A549 (cell line): Measurements from ENCODE around the gene ZNF275. TPM values are rescaled to one million over a fixed set of nuclear protein-coding genes. Genes with fewer than 3 reads are reported as not detected.

ENCODE experiments used
- ATAC-seq, 2 experiments: fragments of 200-7000 bp in 1 of 2; fragments of >200 bp in 1 of 2; cut with Nextera tagmentation in 1 of 2; cut with Tn5 transposase in 1 of 2; 3 replicates each; pipeline versions ENCODE4 v1.8.0 to v1.9.1; 2018 to 2020; ENCODE audit warnings: mild to moderate bottlenecking in 1 of 2, moderate library complexity in 1 of 2
- CTCF ChIA-PET: fragments of 300-600 bp; sonication (Branson Sonifier 250); formaldehyde crosslinking; extraction: SDS; loops from one replicate; lab custom pipeline; 2021; ENCODE audit warnings: antibody characterized with exemption, inconsistent platforms; lab: Yijun Ruan, JAX
- POLR2A ChIA-PET: fragments of 350-600 bp; formaldehyde crosslinking; extraction: SDS; loops from one replicate; lab custom pipeline; 2021; ENCODE audit warnings: antibody characterized with exemption, inconsistent platforms; lab: Yijun Ruan, JAX
- DNase-seq, 2 experiments: peaks; one replicate each; pipeline versions ENCODE4 v3.0.0 to v3.0.0-alpha.2; 2011 to 2016; ENCODE audit warnings: low read depth in 1 of 2, low spot score in 1 of 2
- FAIRE-seq: peaks from 2 replicates; lab custom pipeline; 2011; peaks lifted over from hg19 to GRCh38; lab: Jason Lieb, UNC
- H3K27ac ChIP-seq, 2 experiments: fragments of >200 bp; sonication (Bioruptor Twin); formaldehyde crosslinking; 3 replicates each; pipeline ENCODE4 v1.5.1; 2016 to 2017
- H3K4me1 ChIP-seq: fragments of >200 bp; sonication (Bioruptor Twin); formaldehyde crosslinking; 3 replicates; pipeline ENCODE4 v1.6.1; 2016
- H3K4me2 ChIP-seq: fragments of >200 bp; sonication (Bioruptor Twin); formaldehyde crosslinking; 3 replicates; pipeline ENCODE4 v1.6.1; 2016
- H3K4me3 ChIP-seq: fragments of >200 bp; sonication (Bioruptor Twin); formaldehyde crosslinking; 3 replicates; pipeline ENCODE4 v1.5.1; 2016
- H3K9me3 ChIP-seq: fragments of >200 bp; sonication (Bioruptor Twin); formaldehyde crosslinking; 3 replicates; pipeline ENCODE4 v1.6.1; 2016
- BHLHE40 ChIP-seq: IDR thresholded peaks from 2 replicates; pipeline ENCODE4 v1.6.1; 2012; ENCODE audit warnings: low read depth, low read length, inconsistent platforms
- CBX8 ChIP-seq: fragments of 200-600 bp; sonication (generic); IDR thresholded peaks from 2 replicates; pipeline ENCODE4 v1.6.1; 2016
- CTCF ChIP-seq: fragments of >200 bp; sonication (Bioruptor Twin); formaldehyde crosslinking; IDR thresholded peaks from 3 replicates; pipeline ENCODE4 v1.5.1; 2016
- ELK1 ChIP-seq: fragments of 150-350 bp; IDR thresholded peaks from 2 replicates; pipeline ENCODE4 v1.6.1; 2014; ENCODE audit warnings: low read depth, mild to moderate bottlenecking, low read length
- FOXS1 ChIP-seq: fragments of 250-450 bp; sonication (Bioruptor Pico); IDR thresholded peaks from 2 replicates; pipeline ENCODE4 v1.5.0; 2020; ENCODE audit warnings: mild to moderate bottlenecking, moderate library complexity
- GATA3 ChIP-seq: IDR thresholded peaks from 2 replicates; pipeline ENCODE4 v1.6.1; 2012; ENCODE audit warnings: borderline replicate concordance
- HES2 ChIP-seq: fragments of >200 bp; sonication (Bioruptor Twin); formaldehyde crosslinking; IDR thresholded peaks from 2 replicates; pipeline ENCODE4 v1.6.1; 2016
- HOXA7 ChIP-seq: fragments of 250-450 bp; sonication (Bioruptor Pico); IDR thresholded peaks from 2 replicates; pipeline ENCODE4 v1.5.0; 2020; ENCODE audit warnings: mild to moderate bottlenecking, moderate library complexity
- HOXB5 ChIP-seq: fragments of 250-450 bp; sonication (Bioruptor Pico); IDR thresholded peaks from 2 replicates; pipeline ENCODE4 v1.5.0; 2020; ENCODE audit warnings: mild to moderate bottlenecking, moderate library complexity
- JUNB ChIP-seq: fragments of >200 bp; sonication (Bioruptor Twin); formaldehyde crosslinking; IDR thresholded peaks from 2 replicates; pipeline ENCODE4 v1.6.1; 2016
- KDM5A ChIP-seq: fragments of 200-600 bp; sonication (generic); IDR thresholded peaks from 2 replicates; pipeline ENCODE4 v1.6.1; 2016; ENCODE audit warnings: antibody characterized with exemption, mild to moderate bottlenecking
- MAX ChIP-seq: IDR thresholded peaks from 2 replicates; pipeline ENCODE4 v1.6.1; 2012
- MAZ ChIP-seq: fragments of 150-350 bp; IDR thresholded peaks from 2 replicates; pipeline ENCODE4 v1.6.1; 2014; ENCODE audit warnings: antibody characterized with exemption, low read depth, low read length, borderline replicate concordance
- NPAS2 ChIP-seq: fragments of 250-450 bp; sonication (Bioruptor Pico); IDR thresholded peaks from 2 replicates; pipeline ENCODE4 v1.8.0; 2022; ENCODE audit warnings: mild to moderate bottlenecking, moderate library complexity, borderline replicate concordance
- NR3C1 ChIP-seq: fragments of >200 bp; sonication (Bioruptor Twin); formaldehyde crosslinking; IDR thresholded peaks from 3 replicates; pipeline ENCODE4 v1.6.1; 2017
- PBX3 ChIP-seq: IDR thresholded peaks from 2 replicates; pipeline ENCODE4 v1.6.1; 2012
- RCOR1 ChIP-seq: fragments of 150-350 bp; IDR thresholded peaks from 2 replicates; pipeline ENCODE4 v1.6.1; 2014; ENCODE audit warnings: antibody characterized with exemption, low read length, low read depth
- RNF2 ChIP-seq: fragments of 200-600 bp; sonication (generic); IDR thresholded peaks from 2 replicates; pipeline ENCODE4 v1.6.1; 2016; ENCODE audit warnings: low read depth, mild to moderate bottlenecking, antibody characterized with exemption, moderate library complexity, borderline replicate concordance
- SREBF2 ChIP-seq: fragments of 450-650 bp; IDR thresholded peaks from 2 replicates; pipeline ENCODE4 v1.6.1; 2014; ENCODE audit warnings: mild to moderate bottlenecking, moderate library complexity
- TFCP2L1 ChIP-seq: fragments of 250-450 bp; sonication (Bioruptor Pico); IDR thresholded peaks from 2 replicates; pipeline ENCODE4 v1.5.0; 2021; ENCODE audit warnings: mild to moderate bottlenecking
- USF2 ChIP-seq: fragments of 450-650 bp; IDR thresholded peaks from 2 replicates; pipeline ENCODE4 v1.6.1; 2014; ENCODE audit warnings: antibody characterized with exemption
- ZC3H11A ChIP-seq: fragments of 450-650 bp; IDR thresholded peaks from 2 replicates; pipeline ENCODE4 v1.6.1; 2014; ENCODE audit warnings: antibody characterized with exemption, mild to moderate bottlenecking
- ZNF302 ChIP-seq: fragments of 250-450 bp; sonication (Bioruptor Pico); IDR thresholded peaks from 2 replicates; pipeline ENCODE4 v1.9.0; 2021; ENCODE audit warnings: inconsistent platforms, mild to moderate bottlenecking, moderate library complexity
- WGBS: methylation state at CpG from one replicate; pipeline ENCODE4 v1.1.6; 2017; ENCODE audit errors: missing lambda C conversion rate; 5-methylcytosine and 5-hydroxymethylcytosine counted together
- polyA plus RNA-seq, 4 experiments: library from polyadenylated mRNA; depleted of rRNA in 3 of 4; stranded (reverse); fragments of >200 nt; fragmentation: RNase III in 1 of 4; extraction: RNeasy Plus Mini Kit Qiagen cat#74134 plus additional on column Dnase treatment in 1 of 4; gene quantifications; 2 replicates in 3 of 4; 3 replicates in 1 of 4; pipeline ENCODE4 v1.2.3, GENCODE V29; 2011 to 2017

The ZNF275 gene
- polyA plus RNA-seq, 2 of the 4 experiments (the other 2 are of a cell fraction): 3.2 to 6.5 TPM

GRCh38 chrX:153366878-153367538 is 33.1 kb downstream of the ZNF275 start:
- POLR2A ChIA-PET: no interaction called here

GRCh38 chrX:153370293-153371055 is 36.5 kb downstream of the ZNF275 start:
- no peak for DNase-seq
- no peak for ATAC-seq
- TF ChIP-seq FOXS1 (CRISPR knock-in tag) (no peak), GATA3 (no peak), USF2 (no peak), NPAS2 (CRISPR knock-in tag) (no peak), ZNF302 (CRISPR knock-in tag) (no peak), CTCF (no peak), BHLHE40 (no peak), MAZ (no peak), PBX3 (no peak), HOXA7 (no peak), TFCP2L1 (CRISPR knock-in tag) (no peak), HES2 (no peak), ELK1 (no peak), RNF2 (no peak), JUNB (no peak), NR3C1 (no peak), CBX8 (no peak)
- TF ChIP-seq, all 56 proteins: peak for 0
- ChIA-PET POLR2A (no interaction called here), CTCF (interaction anchor here (2.1 kb wide), 1 partner anchor 10 kb away, joined by 9 read pairs; no protein-coding TSS in a partner anchor)
- Histone ChIP-seq H3K4me3 (no peak overlapping the region), H3K4me2 (no peak overlapping the region), H3K9me3 (no peaks in the 10 kb centered on the region), H3K4me1 (no peaks in the 10 kb centered on the region), H3K27ac (no peak overlapping the region)
- FAIRE-seq: peak; percentile 84
- 39% methylated on average over 8 of the region's 8 CpGs for WGBS

More at GRCh38 chrX:153366878-153367538, 33.1 kb downstream of the ZNF275 start:
- ATAC-seq (no peak), FAIRE-seq (no peak), DNase-seq (no peak)
- H3K4me1 ChIP-seq: no peaks in the 10 kb centered on the region
- H3K4me3 ChIP-seq: no peak overlapping the region
- no peak overlapping the region for H3K27ac ChIP-seq
- H3K9me3 ChIP-seq: no peaks in the 10 kb centered on the region
- no peak overlapping the region for H3K4me2 ChIP-seq
- CTCF ChIA-PET: no interaction called here
- TF ChIP-seq ZC3H11A: no peak
- no peak for TF ChIP-seq RCOR1
- TF ChIP-seq HOXA7: no peak
- no peak for TF ChIP-seq KDM5A
- TF ChIP-seq MAX: no peak
- no peak for TF ChIP-seq USF2
- no peak for TF ChIP-seq NR3C1
- no peak for TF ChIP-seq SREBF2
- no peak for TF ChIP-seq HOXB5
- no peak for TF ChIP-seq GATA3
- 35% methylated on average over 5 of the region's 5 CpGs for WGBS
